ENCODE data around the gene ABLIM2. TPM values are rescaled to one million over a fixed set of nuclear protein-coding genes. Genes with fewer than 3 reads are reported as not detected.

The ABLIM2 gene
- total RNA-seq, 1 experiment from 2014 or later = 6.1 TPM

DNA sequence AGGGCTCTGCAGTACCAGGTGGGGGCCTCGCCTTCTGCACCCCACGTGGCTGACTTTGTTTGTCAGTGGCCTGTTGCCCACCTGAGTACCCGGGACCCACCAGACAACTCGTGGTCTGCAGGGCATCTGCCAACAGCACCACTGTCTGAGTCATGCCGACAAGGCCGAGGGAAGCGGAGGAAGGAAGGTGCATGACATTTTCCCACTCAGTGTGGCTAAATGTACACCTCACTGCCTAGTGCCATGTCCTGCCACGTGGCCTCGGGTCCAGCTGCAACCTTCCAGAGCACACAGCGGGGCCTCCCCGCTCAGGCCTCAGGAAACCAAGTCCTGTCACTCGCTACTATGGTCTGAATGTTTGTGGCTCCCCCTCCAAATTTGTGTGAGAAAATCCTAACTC is 22.1 kb downstream of the ABLIM2 start:
- RAD21 ChIA-PET (ENCODE audit: low non-redundant PET in 1 of 2, low total read pairs in 2 of 2, uncharacterized antibody in 2 of 2, unreplicated experiment in 2 of 2) = no interaction called here
- Histone ChIP-seq H3K4me3 (replicated peaks in 1 of 2; ENCODE audit: low read depth in 1 of 2, low read length in 2 of 2) (no peak overlapping the region), H3K27ac (ENCODE audit: low read depth, low read length) (no peak overlapping the region), H3K4me1 (ENCODE audit: control insufficient read depth in 1 of 2, insufficient read depth in 2 of 2, low read length in 2 of 2) (peaks cover 0 to 9% of the 10 kb centered on the region in 2 experiments; a peak in 2 of 4 replicates), H3K79me2 (ENCODE audit: insufficient read depth, low read length) (no peaks in the 10 kb centered on the region), H3K36me3 (ENCODE audit: control insufficient read depth in 1 of 2, insufficient read depth in 2 of 2, low read length in 2 of 2) (no peaks in the 10 kb centered on the region), H3K9me3 (ENCODE audit: control insufficient read depth in 1 of 2, insufficient read depth in 1 of 2, low read depth in 1 of 2, low read length in 2 of 2) (no peaks in the 10 kb centered on the region), H3K9me2 (ENCODE audit: insufficient read depth) (no peaks in the 10 kb centered on the region), H3K4me2 (ENCODE audit: low read length) (no peak overlapping the region), H3K27me3 (ENCODE audit: insufficient read depth, low read length) (no peaks in the 10 kb centered on the region), H3K9ac (ENCODE audit: low read length) (no peak overlapping the region), H2AFZ (ENCODE audit: low read depth, low read length, poor library complexity, severe bottlenecking) (no peak overlapping the region), H4K20me1 (ENCODE audit: insufficient read depth) (no peaks in the 10 kb centered on the region)
- TF ChIP-seq JUND (IDR thresholded peaks at IDR 0.05) (no peak), FOSL1 (IDR thresholded peaks at IDR 0.05; ENCODE audit: low read depth) (no peak), EZH2phosphoT487 (IDR thresholded peaks at IDR 0.05; ENCODE audit: borderline replicate concordance) (no peak), SRF (IDR thresholded peaks at IDR 0.05; ENCODE audit: low read depth) (no peak), YY1 (IDR thresholded peaks at IDR 0.05; ENCODE audit: extremely low read depth, insufficient replicate concordance, low read depth, low read length) (no peak), RAD21 (IDR thresholded peaks at IDR 0.05; ENCODE audit: low read depth) (no peak), ZFX (IDR thresholded peaks at IDR 0.05) (no peak), CEBPB (IDR thresholded peaks at IDR 0.05; ENCODE audit: low read depth) (no peak), POLR2A (IDR thresholded peaks at IDR 0.05; ENCODE audit: borderline replicate concordance, extremely low read depth, insufficient read depth, insufficient read length) (no peak), ZNF274 (IDR thresholded peaks at IDR 0.05; ENCODE audit: low read depth, low read length) (no peak), ELF1 (IDR thresholded peaks at IDR 0.05; ENCODE audit: borderline replicate concordance, low read depth) (no peak), EGR1 (IDR thresholded peaks at IDR 0.05; ENCODE audit: low read depth) (no peak), CBX3 (IDR thresholded peaks at IDR 0.05; ENCODE audit: low read depth) (no peak), TCF7L2 (IDR thresholded peaks at IDR 0.05; ENCODE audit: borderline replicate concordance, extremely low read depth, insufficient read depth, insufficient read length) (no peak)
- TF ChIP-seq, protein P1, sequence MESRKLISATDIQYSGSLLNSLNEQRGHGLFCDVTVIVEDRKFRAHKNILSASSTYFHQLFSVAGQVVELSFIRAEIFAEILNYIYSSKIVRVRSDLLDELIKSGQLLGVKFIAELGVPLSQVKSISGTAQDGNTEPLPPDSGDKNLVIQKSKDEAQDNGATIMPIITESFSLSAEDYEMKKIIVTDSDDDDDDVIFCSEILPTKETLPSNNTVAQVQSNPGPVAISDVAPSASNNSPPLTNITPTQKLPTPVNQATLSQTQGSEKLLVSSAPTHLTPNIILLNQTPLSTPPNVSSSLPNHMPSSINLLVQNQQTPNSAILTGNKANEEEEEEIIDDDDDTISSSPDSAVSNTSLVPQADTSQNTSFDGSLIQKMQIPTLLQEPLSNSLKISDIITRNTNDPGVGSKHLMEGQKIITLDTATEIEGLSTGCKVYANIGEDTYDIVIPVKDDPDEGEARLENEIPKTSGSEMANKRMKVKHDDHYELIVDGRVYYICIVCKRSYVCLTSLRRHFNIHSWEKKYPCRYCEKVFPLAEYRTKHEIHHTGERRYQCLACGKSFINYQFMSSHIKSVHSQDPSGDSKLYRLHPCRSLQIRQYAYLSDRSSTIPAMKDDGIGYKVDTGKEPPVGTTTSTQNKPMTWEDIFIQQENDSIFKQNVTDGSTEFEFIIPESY (IDR thresholded peaks at IDR 0.05; ENCODE audit: extremely low read depth, insufficient replicate concordance, low read length) = no peak
- TF ChIP-seq, protein P2, sequence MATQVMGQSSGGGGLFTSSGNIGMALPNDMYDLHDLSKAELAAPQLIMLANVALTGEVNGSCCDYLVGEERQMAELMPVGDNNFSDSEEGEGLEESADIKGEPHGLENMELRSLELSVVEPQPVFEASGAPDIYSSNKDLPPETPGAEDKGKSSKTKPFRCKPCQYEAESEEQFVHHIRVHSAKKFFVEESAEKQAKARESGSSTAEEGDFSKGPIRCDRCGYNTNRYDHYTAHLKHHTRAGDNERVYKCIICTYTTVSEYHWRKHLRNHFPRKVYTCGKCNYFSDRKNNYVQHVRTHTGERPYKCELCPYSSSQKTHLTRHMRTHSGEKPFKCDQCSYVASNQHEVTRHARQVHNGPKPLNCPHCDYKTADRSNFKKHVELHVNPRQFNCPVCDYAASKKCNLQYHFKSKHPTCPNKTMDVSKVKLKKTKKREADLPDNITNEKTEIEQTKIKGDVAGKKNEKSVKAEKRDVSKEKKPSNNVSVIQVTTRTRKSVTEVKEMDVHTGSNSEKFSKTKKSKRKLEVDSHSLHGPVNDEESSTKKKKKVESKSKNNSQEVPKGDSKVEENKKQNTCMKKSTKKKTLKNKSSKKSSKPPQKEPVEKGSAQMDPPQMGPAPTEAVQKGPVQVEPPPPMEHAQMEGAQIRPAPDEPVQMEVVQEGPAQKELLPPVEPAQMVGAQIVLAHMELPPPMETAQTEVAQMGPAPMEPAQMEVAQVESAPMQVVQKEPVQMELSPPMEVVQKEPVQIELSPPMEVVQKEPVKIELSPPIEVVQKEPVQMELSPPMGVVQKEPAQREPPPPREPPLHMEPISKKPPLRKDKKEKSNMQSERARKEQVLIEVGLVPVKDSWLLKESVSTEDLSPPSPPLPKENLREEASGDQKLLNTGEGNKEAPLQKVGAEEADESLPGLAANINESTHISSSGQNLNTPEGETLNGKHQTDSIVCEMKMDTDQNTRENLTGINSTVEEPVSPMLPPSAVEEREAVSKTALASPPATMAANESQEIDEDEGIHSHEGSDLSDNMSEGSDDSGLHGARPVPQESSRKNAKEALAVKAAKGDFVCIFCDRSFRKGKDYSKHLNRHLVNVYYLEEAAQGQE (IDR thresholded peaks at IDR 0.05; ENCODE audit: low read depth) = no peak
- no TSS peak for BruUV-seq (replicated peaks)
- ATAC-seq (no peak), DNase-seq (ENCODE audit: low read depth, low spot score) (no peak)
- CTCF ChIA-PET = no interaction called here
- intact Hi-C loops (cut with micrococcal nuclease) = no loop called here
- POLR2A ChIA-PET = no interaction called here
